GM18520 (cell line): ENCODE measurements around the gene C16orf46.

Source experiments
- ATAC-seq: cut with Tn5 transposase; IDR thresholded peaks from one replicate; pipeline ENCODE4 v1.9.1; 2021; ENCODE audit not compliant: unreplicated experiment

C16orf46 gene

DNA sequence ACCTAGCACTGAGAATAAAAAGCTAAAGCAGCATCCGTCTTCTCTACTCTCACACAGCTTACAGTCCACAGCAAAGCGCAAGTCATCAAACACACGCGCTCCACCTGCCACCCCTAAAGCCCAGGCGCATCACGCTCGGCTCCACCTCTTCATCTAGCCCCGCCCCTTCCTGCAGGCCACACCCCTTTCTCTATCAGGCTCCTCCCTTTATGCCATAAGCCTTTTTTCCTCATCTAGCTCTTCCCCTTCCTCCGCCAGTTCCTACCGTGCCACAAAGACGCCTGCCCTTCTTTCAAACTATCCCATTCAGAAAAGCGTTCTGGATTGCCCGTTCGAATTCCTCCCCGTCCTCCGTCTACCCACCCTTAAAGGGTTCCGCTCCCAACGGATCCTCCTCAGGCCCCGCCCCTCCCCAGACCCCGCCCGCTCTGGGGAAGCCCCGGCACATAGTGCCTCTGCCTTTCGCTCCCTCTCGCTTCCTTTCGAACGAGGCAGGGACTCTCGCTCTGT, 417 bp downstream of the C16orf46 start:
- ATAC-seq = peak; percentile 49

DNA sequence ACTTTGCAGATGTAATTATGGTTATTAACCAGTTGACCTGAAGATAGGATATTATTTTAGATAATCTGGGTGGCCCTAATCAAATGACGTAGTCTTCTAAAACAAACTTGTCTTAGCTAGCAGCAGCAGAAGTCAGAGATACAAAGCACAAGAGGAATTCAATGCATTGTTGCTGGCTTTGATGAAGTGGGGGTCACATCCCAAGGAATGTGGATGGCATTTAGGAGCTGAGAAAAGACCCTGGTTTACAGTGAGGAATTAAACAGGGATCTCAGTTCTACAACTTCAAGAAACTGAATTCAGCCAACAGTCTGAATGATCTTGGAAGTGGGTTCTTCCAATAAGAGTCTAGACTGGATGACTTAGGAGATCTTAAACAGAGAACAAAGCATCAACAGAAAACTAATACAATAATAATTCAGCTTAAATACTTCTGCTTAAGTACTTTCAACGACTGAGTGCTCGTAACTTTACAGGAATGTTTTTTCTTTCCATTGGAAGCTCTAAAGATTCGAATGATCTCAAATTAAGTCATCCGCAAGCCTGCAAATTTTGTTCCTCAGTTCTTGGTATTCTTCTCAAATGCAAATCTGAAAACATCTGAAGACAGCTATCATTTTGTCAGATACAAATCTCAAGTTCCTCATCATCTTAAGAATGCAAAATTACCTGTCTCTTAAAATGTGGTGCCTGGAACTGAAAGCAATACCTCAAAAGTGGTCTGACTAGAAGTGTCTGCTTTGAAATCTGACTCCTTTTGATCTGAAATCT, 3.3 kb downstream of the C16orf46 start:
- no peak for ATAC-seq

DNA sequence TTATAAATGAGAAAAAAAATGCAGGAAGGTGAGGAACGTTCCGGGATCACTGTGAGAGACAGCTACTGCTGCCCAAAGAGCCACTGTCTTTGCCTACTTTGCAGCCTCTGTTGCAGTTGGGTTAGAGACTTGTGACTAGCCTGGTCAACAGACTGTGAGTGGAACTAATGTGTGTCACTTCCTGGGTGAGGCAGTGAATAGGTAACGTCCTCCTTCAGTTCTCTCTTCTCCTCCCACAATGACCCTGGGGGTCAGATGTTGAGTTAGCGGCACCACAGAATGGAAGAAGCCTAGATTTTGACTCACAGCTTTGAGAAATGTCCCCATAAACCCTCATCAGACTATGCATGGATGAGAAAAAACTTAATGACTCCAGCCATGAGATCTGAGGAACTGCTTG, 5.2 kb downstream of the C16orf46 start:
- no peak for ATAC-seq

DNA sequence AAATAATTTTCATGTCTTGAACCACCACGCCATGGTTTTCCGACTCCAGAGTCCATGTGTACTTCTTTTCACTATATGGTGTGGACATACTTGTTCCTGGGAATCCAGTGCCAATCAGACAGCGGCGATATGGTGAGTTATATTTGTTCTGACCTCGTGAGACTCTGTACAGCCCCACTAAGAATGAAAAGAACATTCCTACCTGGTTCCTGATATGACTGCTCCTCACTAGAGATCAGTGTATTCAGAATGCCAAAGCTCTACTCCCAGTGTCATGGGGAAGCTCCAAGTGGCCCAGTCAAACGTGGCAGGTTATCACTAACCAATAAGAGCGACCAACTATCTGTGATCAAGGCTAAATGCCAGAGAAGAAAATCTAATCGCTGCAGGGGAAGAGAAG, 6.1 kb downstream of the C16orf46 start:
- ATAC-seq = no peak

DNA sequence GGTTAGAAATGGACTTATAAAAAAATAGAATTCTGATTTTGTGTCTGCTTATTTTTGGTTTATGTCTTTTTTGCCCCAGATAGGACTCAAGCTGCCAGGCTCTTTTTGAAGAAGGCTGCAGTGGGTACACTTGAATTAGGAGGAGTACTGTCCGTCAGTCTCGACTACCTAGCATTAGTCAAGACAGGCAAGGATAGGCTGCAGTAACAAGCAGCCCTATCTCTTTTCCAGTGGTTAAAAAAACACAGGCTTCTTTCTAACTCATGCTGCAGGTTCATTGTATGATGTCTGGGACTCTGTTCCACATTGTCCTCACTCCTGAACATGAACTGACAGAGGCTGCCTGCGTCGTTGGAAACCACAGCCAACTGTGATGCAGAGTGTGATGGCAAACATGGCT, 8.0 kb downstream of the C16orf46 start:
- ATAC-seq = no peak

DNA sequence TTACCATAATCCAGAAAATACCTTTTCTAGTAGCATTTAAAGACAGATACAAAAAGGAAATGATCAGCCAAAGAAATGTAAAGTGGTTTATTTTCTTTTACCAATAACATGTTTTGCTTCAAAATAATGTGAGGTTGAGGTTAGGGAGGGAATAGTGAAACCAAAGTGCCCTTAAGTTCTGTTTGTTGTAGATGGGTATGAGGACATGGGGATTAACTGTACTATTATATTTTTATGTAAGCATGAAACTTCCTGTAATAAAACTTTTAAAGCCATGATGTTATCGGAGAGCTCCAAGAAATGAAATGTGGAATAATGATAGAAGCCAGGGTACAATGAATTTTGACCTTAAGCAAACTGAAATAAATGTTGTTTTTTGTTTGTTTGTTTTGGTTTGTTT, 9.9 kb downstream of the C16orf46 start:
- no peak for ATAC-seq

GRCh38 chr16:81066681-81067080, 10.4 kb downstream of the C16orf46 start:
- ATAC-seq = no peak

- no peak for ATAC-seq
These were observed 15.0 kb downstream of the C16orf46 start for GRCh38 chr16:81061871-81062608.

DNA sequence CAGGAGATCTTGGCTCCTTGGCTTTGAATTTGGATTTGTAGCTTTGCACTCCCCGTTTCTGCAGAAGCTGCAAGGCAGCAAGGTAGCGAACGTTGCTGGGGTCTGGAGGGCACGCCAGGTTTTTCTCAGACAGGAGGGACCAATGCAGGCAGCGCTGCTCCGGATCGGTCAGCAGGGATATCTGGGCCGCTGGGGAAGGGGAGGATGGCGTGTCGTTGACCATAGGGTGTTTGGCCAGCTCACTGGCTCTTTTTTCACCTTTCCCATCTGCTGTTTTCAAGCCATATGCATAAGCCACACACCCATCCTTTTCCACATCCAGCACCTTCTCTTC, 15.8 kb downstream of the C16orf46 start:
- no peak for ATAC-seq

DNA sequence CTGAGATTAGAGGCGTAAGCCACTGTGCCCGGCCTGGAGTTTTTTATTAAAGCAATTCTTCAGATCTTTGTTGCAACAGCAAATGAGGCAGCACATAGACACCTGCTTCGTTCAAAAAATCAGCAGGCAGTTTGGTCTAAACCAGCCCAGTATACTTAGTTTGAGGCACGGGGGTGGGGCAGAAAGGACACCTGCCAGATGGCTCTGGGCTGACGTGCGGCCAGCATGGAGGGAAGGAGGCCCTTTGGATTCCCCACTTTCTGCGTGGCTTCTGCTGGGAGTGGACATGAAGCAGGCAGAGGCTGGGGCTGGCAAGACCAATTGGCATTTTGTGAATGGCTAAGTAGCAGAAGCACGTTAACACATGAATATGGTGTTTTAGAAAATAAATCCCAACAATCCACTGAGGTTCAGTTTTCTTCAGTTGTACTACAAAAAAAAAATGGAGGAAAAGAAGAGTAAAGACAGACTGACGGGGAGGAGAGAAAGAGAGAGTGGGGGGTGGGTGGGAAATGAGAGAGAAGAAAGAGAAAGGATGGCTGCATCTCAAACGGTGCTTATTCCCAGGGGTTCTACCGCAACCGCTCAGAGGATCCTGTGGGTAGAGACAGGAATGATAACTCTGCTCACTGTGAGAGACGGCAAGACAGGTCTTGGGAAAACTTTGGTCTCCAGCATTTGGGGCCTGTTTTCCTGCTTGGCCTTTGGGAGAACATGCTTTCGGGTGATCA, 16.3 kb downstream of the C16orf46 start:
- no peak for ATAC-seq

DNA sequence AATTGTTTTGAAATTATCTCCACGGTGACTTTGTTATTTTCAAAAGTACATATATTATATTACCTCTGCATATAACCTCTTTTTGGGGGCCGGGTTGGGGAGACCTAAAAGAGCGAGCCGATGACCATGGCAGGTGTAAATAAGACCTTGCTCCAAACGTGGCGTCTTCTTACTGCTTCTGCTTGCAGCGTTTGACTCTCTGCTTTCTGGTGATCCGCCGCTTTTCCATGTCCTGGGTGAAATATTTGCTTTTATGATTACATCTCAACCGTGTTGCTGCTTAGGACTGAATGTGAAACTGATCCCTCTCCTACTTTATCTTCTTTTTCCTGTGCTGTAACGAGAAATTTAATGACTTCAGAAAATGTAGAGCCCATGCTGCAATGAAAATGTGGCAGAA, 23.3 kb downstream of the C16orf46 start:
- no peak for ATAC-seq

GRCh38 chr16:81042821-81043220, 34.2 kb downstream of the C16orf46 start:
- ATAC-seq = no peak

DNA sequence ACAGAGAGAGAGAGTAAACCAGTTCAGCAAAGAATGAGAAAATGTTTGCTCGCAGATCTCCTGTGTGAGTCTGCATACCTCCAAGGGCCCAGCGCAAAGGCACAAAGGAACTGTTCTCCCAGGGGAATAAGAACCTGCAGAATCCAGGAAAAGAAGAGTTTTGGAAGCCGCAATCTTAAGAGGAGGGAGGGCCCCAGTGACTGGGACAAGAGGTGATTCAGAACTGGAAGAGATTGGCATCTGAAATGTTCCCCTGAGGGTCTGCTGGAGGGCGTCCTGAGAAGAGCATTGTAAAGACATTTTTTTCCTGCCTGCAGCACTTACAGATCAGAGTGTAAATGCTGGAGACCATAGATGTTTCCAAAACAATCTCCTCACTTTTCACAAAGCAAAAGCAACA, 35.3 kb downstream of the C16orf46 start:
- no peak for ATAC-seq

GRCh38 chr16:81040842-81041241, 36.2 kb downstream of the C16orf46 start:
- ATAC-seq = no peak

GRCh38 chr16:81040131-81040530, 36.9 kb downstream of the C16orf46 start:
- no peak for ATAC-seq

- ATAC-seq = no peak
These were observed 40.2 kb downstream of the C16orf46 start for GRCh38 chr16:81036751-81037350.

DNA sequence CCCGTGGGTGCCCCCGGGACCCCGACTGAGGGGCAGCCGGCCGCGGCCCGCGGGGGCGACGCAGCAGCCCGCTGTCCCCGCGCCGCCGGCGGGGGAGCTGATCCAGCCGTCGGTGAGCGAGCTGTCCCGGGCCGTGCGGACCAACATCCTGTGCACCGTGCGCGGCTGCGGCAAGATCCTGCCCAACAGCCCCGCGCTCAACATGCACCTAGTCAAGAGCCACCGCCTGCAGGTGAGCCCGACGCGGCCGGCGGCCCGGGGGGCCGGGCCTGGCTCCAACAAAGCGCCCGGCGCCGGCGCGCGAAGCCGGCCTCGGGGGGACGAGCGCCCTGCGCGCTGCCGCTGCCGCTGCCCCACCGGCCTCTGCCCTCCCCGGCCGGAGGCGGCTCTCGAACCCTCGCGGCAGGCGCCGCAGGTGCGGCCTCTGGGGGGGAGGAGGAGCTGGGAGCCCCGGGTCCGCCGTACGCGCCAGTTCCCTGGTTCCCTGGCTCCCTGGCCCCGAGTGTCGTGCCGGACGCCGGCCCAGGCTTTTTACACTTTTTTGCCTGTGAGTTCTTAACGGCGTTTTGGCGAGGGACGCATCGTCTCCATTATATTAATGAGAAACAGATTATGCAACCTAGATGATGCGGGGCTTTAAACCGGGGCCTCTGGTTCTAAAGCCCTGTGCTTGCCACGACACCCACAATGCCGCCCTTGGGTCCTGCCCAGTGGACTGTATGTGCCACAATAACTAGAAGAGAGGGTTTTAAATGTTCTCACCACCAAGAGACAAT, 40.9 kb downstream of the C16orf46 start:
- peak; percentile 40 for ATAC-seq

- peak; percentile 85 for ATAC-seq
These were observed 41.6 kb downstream of the C16orf46 start, which contains the start of gene ATMIN for GRCh38 chr16:81035398-81035974. Gene ATMIN, plus strand, starts transcription at chr16:81035842. Its CDS starts 29 bp downstream, at chr16:81035871.

DNA sequence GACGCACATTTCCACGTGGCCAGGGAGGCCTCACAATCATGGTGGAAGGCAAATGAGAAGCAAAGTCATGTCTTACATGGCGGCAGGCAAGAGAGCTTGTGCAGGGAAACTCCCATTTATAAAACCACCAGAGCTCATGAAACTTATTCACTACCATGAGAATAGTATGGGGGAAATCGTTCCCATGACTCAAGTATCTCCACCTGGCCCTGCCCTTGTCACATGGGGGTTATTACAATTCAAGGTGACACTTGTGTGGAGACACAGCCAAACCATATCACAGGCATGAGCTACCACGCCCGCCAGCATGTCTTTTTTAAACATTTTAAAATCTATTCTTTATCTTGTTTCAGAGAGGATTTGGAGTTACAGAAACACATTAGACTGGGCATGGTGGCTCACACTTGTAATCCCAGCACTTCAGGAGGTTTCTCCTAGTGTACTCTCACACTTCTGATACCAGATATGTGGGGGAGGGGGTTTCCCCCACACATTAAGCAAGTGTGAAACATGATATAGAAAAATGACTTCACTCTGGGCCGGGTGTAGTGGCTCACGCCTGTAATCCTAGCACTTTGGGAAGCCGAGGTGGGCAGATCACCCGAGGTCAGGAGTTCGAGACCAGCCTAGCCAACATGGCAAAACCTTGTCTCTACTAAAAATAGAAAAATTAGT, 47.0 kb downstream of the C16orf46 start:
- no peak for ATAC-seq

- ATAC-seq = no peak
These were observed 50.6 kb downstream of the C16orf46 start for GRCh38 chr16:81026429-81026828.
